Measurements from ENCODE around the gene B3GAT3. TPM values are rescaled to one million over a fixed set of nuclear protein-coding genes. Genes with fewer than 3 reads are reported as not detected.
"Not testable (repeated sequence)": the region's sequence is repeated elsewhere in the genome, so short reads cannot be mapped to it uniquely, and the experiment has no call there.

The B3GAT3 gene
- total and polyA plus RNA-seq, 2 donors = 29.4 to 72.2 TPM

DNA sequence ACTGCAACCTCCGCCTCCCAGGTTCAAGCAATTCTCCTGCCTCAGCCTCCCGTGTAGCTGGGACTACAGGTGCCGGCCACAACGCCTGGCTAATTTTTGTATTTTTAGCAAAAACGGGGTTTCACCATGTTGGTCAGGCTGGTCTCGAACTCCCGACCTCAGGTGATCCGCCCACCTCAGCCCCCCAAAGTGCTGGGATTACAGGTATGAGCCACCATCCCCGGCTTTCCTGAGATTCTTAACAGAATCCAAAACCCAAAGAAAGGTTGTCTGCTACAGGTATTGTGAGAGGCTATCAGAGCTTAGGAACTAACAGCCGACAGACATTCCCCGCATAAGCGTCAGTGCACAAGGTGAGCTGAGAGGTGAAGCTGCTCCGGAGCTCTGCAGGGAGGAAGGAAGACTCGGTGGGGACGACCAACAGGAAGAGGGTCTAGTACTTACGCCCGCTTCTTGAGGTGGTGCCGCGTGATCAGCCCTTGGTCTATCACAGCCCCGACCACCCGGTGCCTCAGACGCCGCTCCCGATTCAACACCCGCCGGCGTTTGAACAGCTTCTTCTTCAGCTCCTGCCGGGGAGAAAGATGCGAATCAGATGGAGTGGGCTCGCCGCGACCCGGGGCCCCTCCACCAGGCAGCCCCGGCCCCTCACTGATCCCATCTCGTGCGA lies 42.8 kb upstream of the B3GAT3 start:
- H3K4me1 ChIP-seq (ENCODE audit: control insufficient read depth in 2 of 2, insufficient read depth in 2 of 2, low read length in 2 of 2) = peaks cover 18 to 22% of the 10 kb centered on the region in 2 donors
- H3K9me3 ChIP-seq (ENCODE audit: control insufficient read depth in 2 of 2, insufficient read depth in 1 of 2, low read length in 1 of 2) = peaks cover 0 to 10% of the 10 kb centered on the region in 2 donors
- peak overlapping the region; percentile 94 to 97 for H3K27ac ChIP-seq (ENCODE audit: low read depth in 1 of 2, low read length in 1 of 2)
- H3K4me3 ChIP-seq (ENCODE audit: low read length in 2 of 2) = peak overlapping the region; percentile 71 to 90
- H3K27me3 ChIP-seq (ENCODE audit: control insufficient read depth in 2 of 2, insufficient read depth in 1 of 2, low read length in 1 of 2) = no peaks in the 10 kb centered on the region
- 3% methylated on average over 36 of the region's 36 CpGs for WGBS
- peak in 8 of 9 donors; percentile 44 to 85 (median 64) for DNase-seq (ENCODE audit: low read depth in 6 of 9, low spot score in 9 of 9)
- H3K36me3 ChIP-seq (ENCODE audit: control insufficient read depth in 2 of 2, insufficient read depth in 2 of 2, low read length in 1 of 2) = peaks cover 26 to 33% of the 10 kb centered on the region in 2 donors

DNA sequence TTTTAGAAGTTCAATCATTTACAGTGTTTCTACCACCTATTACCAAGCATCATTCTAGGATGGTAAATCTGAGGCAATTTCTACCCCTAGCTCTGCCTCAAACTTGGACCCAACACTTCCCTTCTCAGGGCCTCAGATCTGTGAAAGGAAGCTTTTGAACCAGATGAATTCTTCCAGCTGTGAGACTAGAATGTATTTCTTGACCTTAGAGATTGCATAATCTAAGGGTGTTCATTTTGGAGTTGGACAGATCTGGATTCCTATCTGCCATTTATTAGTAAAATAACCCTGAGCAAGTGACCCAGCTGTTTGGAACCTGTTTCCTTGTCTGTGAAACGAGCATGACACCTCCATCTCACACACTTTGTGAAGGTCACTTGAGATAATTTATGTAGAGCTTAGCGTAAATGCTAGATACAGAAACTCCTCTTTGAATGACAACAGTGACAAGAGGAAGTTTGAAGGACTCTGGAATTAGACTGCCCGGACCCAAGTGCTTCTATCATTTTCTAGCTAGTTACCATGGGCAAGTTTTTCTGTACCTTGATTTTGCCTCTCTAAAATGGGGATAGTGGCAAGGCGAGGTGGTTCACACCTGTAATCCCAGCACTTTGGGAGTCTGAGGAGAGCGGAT lies 35.1 kb upstream of the B3GAT3 start:
- Histone ChIP-seq H3K9me3 (ENCODE audit: control insufficient read depth in 2 of 2, insufficient read depth in 1 of 2, low read length in 1 of 2) (no peaks in the 10 kb centered on the region), H3K27ac (ENCODE audit: low read depth in 1 of 2, low read length in 1 of 2) (no peak overlapping the region), H3K27me3 (ENCODE audit: control insufficient read depth in 2 of 2, insufficient read depth in 1 of 2, low read length in 1 of 2) (no peaks in the 10 kb centered on the region), H3K4me1 (ENCODE audit: control insufficient read depth in 2 of 2, insufficient read depth in 2 of 2, low read length in 2 of 2) (peaks cover 6 to 8% of the 10 kb centered on the region in 2 donors), H3K36me3 (ENCODE audit: control insufficient read depth in 2 of 2, insufficient read depth in 2 of 2, low read length in 1 of 2) (peaks cover 0 to 3% of the 10 kb centered on the region in 2 donors), H3K4me3 (ENCODE audit: low read length in 2 of 2) (no peak overlapping the region)
- 75% methylated on average over 5 of the region's 5 CpGs for whole genome bisulfite sequencing
- no peak for DNase-seq (ENCODE audit: low read depth in 6 of 9, low spot score in 9 of 9)

DNA sequence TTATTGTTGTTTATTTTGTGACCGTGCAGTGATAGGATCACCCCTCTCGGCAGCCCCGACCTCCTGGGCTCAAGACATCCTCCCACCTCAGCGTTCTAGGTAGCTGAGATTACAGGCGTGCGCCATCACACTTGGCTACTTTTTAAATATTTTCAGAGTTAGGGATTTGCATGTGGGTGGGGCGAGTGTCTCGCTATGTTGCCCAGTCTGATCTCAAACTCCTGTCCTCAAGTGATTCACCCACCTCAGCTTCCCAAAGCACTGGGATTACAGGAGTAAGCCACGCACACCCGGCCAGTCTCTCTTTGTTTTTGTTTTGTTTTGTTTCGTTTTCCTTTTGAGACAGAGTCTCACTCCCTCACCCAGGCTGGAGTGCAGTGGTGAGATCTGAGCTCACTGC lies 32.5 kb upstream of the B3GAT3 start:
- no peaks in the 10 kb centered on the region for H3K9me3 ChIP-seq (ENCODE audit: control insufficient read depth in 2 of 2, insufficient read depth in 1 of 2, low read length in 1 of 2)
- H3K27me3 ChIP-seq (ENCODE audit: control insufficient read depth in 2 of 2, insufficient read depth in 1 of 2, low read length in 1 of 2) = no peaks in the 10 kb centered on the region
- peaks cover 6% of the 10 kb centered on the region in 2 donors for H3K36me3 ChIP-seq (ENCODE audit: control insufficient read depth in 2 of 2, insufficient read depth in 2 of 2, low read length in 1 of 2)
- peaks cover 11 to 14% of the 10 kb centered on the region in 2 donors for H3K4me1 ChIP-seq (ENCODE audit: control insufficient read depth in 2 of 2, insufficient read depth in 2 of 2, low read length in 2 of 2)
- no peak for DNase-seq (ENCODE audit: low read depth in 6 of 9, low spot score in 9 of 9)
- 95% methylated on average over 11 of the region's 11 CpGs for WGBS
- H3K4me3 ChIP-seq (ENCODE audit: low read length in 2 of 2) = no peak overlapping the region
- no peak overlapping the region for H3K27ac ChIP-seq (ENCODE audit: low read depth in 1 of 2, low read length in 1 of 2)

DNA sequence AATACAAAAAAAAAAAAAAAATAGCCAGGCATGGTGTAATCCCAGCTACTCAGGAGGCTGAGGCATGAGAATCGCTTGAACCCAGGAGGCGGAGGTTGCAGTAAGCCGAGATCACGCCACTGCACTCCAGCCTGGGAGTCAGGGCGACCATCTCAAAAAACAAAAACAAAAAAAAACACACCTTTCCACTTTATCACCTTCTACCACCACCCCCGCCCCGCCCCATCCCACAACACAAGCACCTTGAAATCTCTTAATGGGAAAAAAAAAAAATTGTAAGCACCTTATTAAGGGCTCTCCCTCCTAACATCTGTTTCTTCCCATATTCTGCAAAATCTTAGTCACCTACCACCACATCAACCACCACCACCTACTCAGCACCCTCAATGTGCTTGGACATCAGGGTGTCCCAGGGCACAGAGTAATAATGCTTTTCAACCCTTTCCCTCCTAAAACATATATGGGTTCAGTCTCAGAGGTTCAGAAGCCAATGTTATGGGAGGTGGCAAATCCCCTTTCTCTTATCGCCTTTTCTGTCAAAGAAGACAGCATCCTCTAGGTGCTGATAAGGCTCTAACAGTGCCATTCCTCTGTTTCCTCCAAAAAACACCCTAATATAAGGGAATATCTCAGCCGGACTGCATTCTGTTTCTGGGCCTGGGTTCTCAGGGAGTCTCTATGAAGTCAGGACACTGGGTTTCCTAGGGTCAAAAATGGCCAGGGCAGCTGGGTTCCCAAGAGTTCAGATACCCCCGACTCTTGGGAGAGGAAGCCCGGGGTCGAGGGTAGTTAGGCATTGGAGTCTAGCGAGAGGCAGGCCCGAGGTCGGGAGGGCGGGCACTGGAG lies 30.6 kb upstream of the B3GAT3 start:
- peak overlapping the region; percentile 82 to 96 for H3K27ac ChIP-seq (ENCODE audit: low read depth in 1 of 2, low read length in 1 of 2)
- no peak for DNase-seq (ENCODE audit: low read depth in 6 of 9, low spot score in 9 of 9)
- H3K9me3 ChIP-seq (ENCODE audit: control insufficient read depth in 2 of 2, insufficient read depth in 1 of 2, low read length in 1 of 2) = no peaks in the 10 kb centered on the region
- WGBS = 42% methylated on average over 16 of the region's 16 CpGs
- H3K4me3 ChIP-seq (ENCODE audit: low read length in 2 of 2) = peak overlapping the region; percentile 89 to 97
- H3K36me3 ChIP-seq (ENCODE audit: control insufficient read depth in 2 of 2, insufficient read depth in 2 of 2, low read length in 1 of 2) = peaks cover 17 to 25% of the 10 kb centered on the region in 2 donors
- peaks cover 11 to 14% of the 10 kb centered on the region in 2 donors for H3K4me1 ChIP-seq (ENCODE audit: control insufficient read depth in 2 of 2, insufficient read depth in 2 of 2, low read length in 2 of 2)
- no peaks in the 10 kb centered on the region for H3K27me3 ChIP-seq (ENCODE audit: control insufficient read depth in 2 of 2, insufficient read depth in 1 of 2, low read length in 1 of 2)

DNA sequence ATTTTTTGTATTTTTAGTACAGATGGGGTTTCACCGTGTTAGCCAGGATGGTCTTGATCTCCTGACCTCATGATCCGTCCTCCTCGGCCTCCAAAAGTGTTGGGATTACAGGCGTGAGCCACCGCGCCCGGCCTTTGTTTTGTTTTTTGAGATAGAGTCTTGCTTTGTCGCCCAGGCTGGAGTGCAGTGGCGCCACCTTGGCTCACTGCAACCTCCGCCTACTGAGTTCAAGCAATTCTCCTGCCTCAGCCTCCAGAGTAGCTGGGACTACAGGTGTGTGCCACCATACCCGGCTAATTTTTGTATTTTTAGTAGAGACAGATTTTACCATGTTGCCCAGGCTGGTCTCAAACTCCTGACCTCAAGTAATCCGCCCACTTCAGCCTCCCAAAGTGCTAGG lies 28.5 kb upstream of the B3GAT3 start:
- DNase-seq (ENCODE audit: low read depth in 6 of 9, low spot score in 9 of 9); H3K4me3 ChIP-seq (ENCODE audit: low read length in 2 of 2); H3K27ac ChIP-seq (ENCODE audit: low read depth in 1 of 2, low read length in 1 of 2); H3K9me3 ChIP-seq (ENCODE audit: control insufficient read depth in 2 of 2, insufficient read depth in 1 of 2, low read length in 1 of 2); H3K27me3 ChIP-seq (ENCODE audit: control insufficient read depth in 2 of 2, insufficient read depth in 1 of 2, low read length in 1 of 2): not testable (repeated sequence)
- Histone ChIP-seq H3K4me1 (ENCODE audit: control insufficient read depth in 2 of 2, insufficient read depth in 2 of 2, low read length in 2 of 2) (peaks cover 17 to 25% of the 10 kb centered on the region in 2 donors), H3K36me3 (ENCODE audit: control insufficient read depth in 2 of 2, insufficient read depth in 2 of 2, low read length in 1 of 2) (peaks cover 17 to 25% of the 10 kb centered on the region in 2 donors)
- WGBS = 98% methylated on average over 12 of the region's 12 CpGs

DNA sequence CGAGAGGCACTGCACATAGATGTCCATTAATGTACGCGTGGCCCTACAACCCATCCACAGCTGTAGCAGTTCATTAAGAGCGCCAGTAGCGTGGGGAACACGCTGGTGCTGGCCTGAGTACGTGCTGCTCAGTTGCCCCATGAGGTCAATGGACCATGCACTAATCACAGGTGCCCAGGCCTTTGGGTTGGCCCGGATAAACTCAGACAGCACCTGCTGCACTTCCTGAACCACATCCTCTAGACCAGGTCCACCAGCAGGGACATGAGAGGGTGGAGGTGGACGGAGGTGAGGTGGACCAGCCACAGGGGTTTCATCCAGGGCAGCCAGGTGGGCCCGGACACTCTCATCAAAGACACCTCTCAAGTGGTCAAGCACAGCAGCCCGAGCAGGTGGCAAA lies 27.7 kb upstream of the B3GAT3 start:
- Histone ChIP-seq H3K4me1 (ENCODE audit: control insufficient read depth in 2 of 2, insufficient read depth in 2 of 2, low read length in 2 of 2) (peaks cover 20 to 31% of the 10 kb centered on the region in 2 donors), H3K36me3 (ENCODE audit: control insufficient read depth in 2 of 2, insufficient read depth in 2 of 2, low read length in 1 of 2) (peaks cover 17 to 25% of the 10 kb centered on the region in 2 donors)

DNA sequence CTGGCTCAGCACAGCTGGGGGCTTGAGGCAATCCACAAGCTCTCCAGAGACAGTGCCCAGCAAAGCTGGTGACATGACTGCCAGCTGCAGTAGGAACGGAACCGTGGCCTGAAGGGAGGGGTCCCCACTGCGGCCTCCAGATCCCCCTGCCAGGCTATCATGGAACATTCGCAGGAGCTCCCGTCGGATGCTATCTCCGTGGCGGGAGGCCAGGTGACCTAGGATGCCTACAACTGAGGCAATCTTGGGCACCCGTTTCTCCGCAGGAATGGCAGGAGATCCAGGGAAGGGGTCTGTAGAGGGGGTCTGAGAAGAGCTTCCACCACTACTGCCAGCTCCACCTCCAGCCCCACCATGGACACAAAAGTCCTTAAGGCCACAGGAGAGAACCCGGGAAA lies 27.2 kb upstream of the B3GAT3 start:
- 97% methylated on average over 11 of the region's 11 CpGs for WGBS
- no peak overlapping the region for H3K27ac ChIP-seq (ENCODE audit: low read depth in 1 of 2, low read length in 1 of 2)
- H3K36me3 ChIP-seq (ENCODE audit: control insufficient read depth in 2 of 2, insufficient read depth in 2 of 2, low read length in 1 of 2) = peaks cover 17 to 30% of the 10 kb centered on the region in 2 donors
- no peaks in the 10 kb centered on the region for H3K9me3 ChIP-seq (ENCODE audit: control insufficient read depth in 2 of 2, insufficient read depth in 1 of 2, low read length in 1 of 2)
- DNase-seq (ENCODE audit: low read depth in 6 of 9, low spot score in 9 of 9) = no peak
- H3K4me3 ChIP-seq (ENCODE audit: low read length in 2 of 2) = no peak overlapping the region
- peaks cover 20 to 33% of the 10 kb centered on the region in 2 donors for H3K4me1 ChIP-seq (ENCODE audit: control insufficient read depth in 2 of 2, insufficient read depth in 2 of 2, low read length in 2 of 2)
- H3K27me3 ChIP-seq (ENCODE audit: control insufficient read depth in 2 of 2, insufficient read depth in 1 of 2, low read length in 1 of 2) = no peaks in the 10 kb centered on the region

More for the DNA sequence above, 27.7 kb upstream of the B3GAT3 start:
- DNase-seq (ENCODE audit: low read depth in 6 of 9, low spot score in 9 of 9) = no peak
- 97% methylated on average over 11 of the region's 11 CpGs for WGBS
- no peaks in the 10 kb centered on the region for H3K27me3 ChIP-seq (ENCODE audit: control insufficient read depth in 2 of 2, insufficient read depth in 1 of 2, low read length in 1 of 2)
- H3K27ac ChIP-seq (ENCODE audit: low read depth in 1 of 2, low read length in 1 of 2) = no peak overlapping the region
- H3K4me3 ChIP-seq (ENCODE audit: low read length in 2 of 2) = no peak overlapping the region
- H3K9me3 ChIP-seq (ENCODE audit: control insufficient read depth in 2 of 2, insufficient read depth in 1 of 2, low read length in 1 of 2) = no peaks in the 10 kb centered on the region

DNA sequence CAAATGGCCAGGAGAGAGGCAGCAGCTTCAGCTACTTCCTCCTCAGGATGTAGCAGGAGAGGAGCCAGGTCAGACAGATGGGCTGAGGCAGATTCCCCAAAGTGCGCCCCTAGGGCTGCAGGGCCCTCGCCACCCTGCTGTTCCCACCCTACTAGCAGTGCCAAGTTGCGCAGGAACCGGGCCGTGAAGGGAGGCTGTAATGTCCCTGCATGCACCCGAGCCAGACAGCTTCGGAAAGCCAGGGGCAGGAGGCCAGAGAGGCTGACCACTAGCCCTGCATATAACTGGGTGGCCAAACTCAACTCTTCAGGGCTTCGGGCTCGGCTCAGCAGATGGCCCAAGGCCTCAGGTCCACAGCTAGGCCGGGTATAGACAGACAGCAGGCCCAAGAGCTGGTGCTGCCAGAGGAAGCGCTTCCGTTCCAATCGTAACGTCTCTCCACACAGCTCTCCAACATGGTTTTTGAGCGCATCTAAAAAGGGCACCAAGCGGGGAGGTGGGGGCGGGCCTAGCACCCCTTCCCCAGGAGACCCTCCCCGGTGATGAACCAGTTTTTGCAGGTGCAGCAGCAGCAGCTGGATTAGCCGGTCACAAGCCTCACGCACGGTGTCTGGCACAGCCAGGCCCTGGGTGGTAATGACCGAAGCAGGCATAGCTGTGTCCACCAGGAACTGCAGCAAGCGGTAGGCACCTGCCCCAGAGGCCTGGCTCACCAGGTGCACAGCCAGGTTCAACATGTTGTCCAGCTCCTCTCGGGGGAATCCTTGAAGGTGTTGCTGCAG lies 26.6 kb upstream of the B3GAT3 start:
- Histone ChIP-seq H3K4me1 (ENCODE audit: control insufficient read depth in 2 of 2, insufficient read depth in 2 of 2, low read length in 2 of 2) (peaks cover 20 to 33% of the 10 kb centered on the region in 2 donors), H3K36me3 (ENCODE audit: control insufficient read depth in 2 of 2, insufficient read depth in 2 of 2, low read length in 1 of 2) (peaks cover 17 to 36% of the 10 kb centered on the region in 2 donors), H3K27me3 (ENCODE audit: control insufficient read depth in 2 of 2, insufficient read depth in 1 of 2, low read length in 1 of 2) (no peaks in the 10 kb centered on the region), H3K4me3 (ENCODE audit: low read length in 2 of 2) (no peak overlapping the region), H3K9me3 (ENCODE audit: control insufficient read depth in 2 of 2, insufficient read depth in 1 of 2, low read length in 1 of 2) (no peaks in the 10 kb centered on the region), H3K27ac (ENCODE audit: low read depth in 1 of 2, low read length in 1 of 2) (no peak overlapping the region)
- no peak for DNase-seq (ENCODE audit: low read depth in 6 of 9, low spot score in 9 of 9)
- 97% methylated on average over 24 of the region's 24 CpGs for WGBS
